Activated naive CD8-positive, alpha-beta T cell (primary cell): Measurements from ENCODE around the gene CLEC16A.

Experiments used
- H3K27ac Mint-ChIP-seq: one replicate; pipeline ENCODE4 v1.8.0; 2021; ENCODE audit warnings: mixed read lengths
- H3K27me3 Mint-ChIP-seq: one replicate; pipeline ENCODE4 v1.8.0; 2021; ENCODE audit warnings: mixed read lengths
- H3K36me3 Mint-ChIP-seq: one replicate; pipeline ENCODE4 v1.8.0; 2021; ENCODE audit warnings: mixed read lengths
- H3K4me1 Mint-ChIP-seq: one replicate; pipeline ENCODE4 v1.8.0; 2021; ENCODE audit warnings: low read depth, mixed read lengths
- H3K4me3 Mint-ChIP-seq: one replicate; pipeline ENCODE4 v1.8.0; 2021; ENCODE audit warnings: mild to moderate bottlenecking, mixed read lengths
- H3K9me3 Mint-ChIP-seq: one replicate; pipeline ENCODE4 v1.8.0; 2021; ENCODE audit warnings: low read depth, mixed read lengths

CLEC16A gene

DNA sequence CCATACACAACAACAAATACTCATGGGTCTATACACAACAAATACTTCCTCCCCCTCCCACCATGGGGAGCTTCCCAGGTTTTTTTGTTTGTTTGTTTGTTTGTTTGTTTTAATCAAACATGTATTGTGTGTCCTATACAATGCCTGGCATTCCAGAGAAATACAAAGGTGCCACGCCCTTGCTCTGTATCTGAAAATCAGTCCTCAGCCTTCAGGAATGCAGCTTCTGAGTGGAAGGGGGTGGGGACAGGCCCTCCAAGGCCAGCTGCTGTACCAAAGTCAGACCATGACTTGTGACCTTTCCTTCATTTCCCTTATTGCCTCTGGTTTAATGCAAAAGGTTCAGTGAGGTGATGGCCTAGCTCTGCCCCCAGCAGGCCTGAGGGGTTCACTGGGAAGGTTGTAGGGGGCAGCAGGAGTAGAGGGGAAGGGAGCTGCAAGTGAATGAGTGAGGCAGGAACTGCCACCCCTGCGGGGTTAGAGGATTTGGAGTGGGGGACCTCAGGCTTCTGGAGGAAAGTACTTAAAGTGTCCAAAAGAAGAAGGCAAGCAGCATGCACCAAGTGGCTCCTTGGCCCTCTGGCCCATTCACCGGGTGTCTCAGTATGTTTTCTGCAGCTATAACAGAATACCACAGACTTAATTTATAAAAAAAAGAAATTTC is 105.2 kb downstream of the CLEC16A start:
- H3K9me3 Mint-ChIP-seq: no peaks in the 10 kb centered on the region
- H3K36me3 Mint-ChIP-seq: peaks cover 16% of the 10 kb centered on the region
- H3K27me3 Mint-ChIP-seq: no peaks in the 10 kb centered on the region
- H3K27ac Mint-ChIP-seq: no peak overlapping the region
- H3K4me1 Mint-ChIP-seq: peaks cover 47% of the 10 kb centered on the region
- no peak overlapping the region for H3K4me3 Mint-ChIP-seq

DNA sequence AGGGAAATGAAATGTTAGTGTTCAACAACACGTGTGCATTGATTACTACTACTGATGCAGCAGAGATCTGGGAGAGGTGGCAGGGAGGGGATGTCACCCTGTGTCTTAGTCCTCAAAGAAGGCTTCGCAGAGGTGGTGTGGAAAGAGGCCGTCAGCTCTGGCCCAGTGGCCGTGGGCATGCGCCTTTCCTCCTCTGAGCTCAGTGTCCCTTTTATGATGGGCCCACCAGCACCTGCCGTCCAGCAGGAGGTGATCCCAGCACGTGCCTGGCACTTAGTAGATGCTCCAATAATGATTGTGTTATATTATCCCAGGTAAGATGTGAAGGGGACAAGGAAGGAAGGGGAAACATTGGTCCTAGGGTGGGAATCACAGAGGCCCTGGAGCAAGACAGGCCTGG is 106.2 kb downstream of the CLEC16A start:
- no peaks in the 10 kb centered on the region for H3K9me3 Mint-ChIP-seq
- H3K4me3 Mint-ChIP-seq: peak overlapping the region; percentile 32
- H3K27me3 Mint-ChIP-seq: no peaks in the 10 kb centered on the region
- H3K36me3 Mint-ChIP-seq: peaks cover 18% of the 10 kb centered on the region
- peaks cover 53% of the 10 kb centered on the region for H3K4me1 Mint-ChIP-seq
- H3K27ac Mint-ChIP-seq: peak overlapping the region; percentile 61

DNA sequence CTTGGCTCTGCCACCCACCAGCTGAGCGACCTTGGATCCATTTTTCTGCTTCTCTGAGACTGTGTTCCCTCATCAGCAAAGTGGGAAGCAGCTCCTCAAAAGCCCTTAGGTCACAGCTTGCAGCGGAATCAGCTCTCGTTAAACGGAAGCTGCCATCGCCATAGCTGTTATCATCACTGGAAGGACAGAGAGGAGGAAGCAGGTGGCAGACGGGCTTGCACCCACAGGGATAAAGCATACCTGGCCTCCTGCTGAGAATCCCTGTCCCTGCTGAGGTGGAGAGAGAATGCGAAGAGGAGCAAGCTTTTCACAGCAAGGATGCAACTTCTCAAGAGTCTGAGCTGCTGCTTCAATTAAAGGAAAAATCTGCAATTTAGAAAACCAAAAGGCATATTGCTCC is 106.6 kb downstream of the CLEC16A start:
- Mint-ChIP-seq H3K27ac (peak overlapping the region; percentile 78), H3K36me3 (peaks cover 18% of the 10 kb centered on the region)

GRCh38 chr16:11051430-11051829 is 107.1 kb downstream of the CLEC16A start:
- H3K9me3 Mint-ChIP-seq: no peaks in the 10 kb centered on the region
- no peaks in the 10 kb centered on the region for H3K27me3 Mint-ChIP-seq
- H3K4me3 Mint-ChIP-seq: no peak overlapping the region
- H3K36me3 Mint-ChIP-seq: peaks cover 16% of the 10 kb centered on the region
- H3K4me1 Mint-ChIP-seq: peaks cover 56% of the 10 kb centered on the region
- peak overlapping the region; percentile 78 for H3K27ac Mint-ChIP-seq

More for the DNA sequence above, 106.6 kb downstream of the CLEC16A start:
- Mint-ChIP-seq H3K9me3 (no peaks in the 10 kb centered on the region), H3K27me3 (no peaks in the 10 kb centered on the region), H3K4me1 (peaks cover 57% of the 10 kb centered on the region), H3K4me3 (no peak overlapping the region)

DNA sequence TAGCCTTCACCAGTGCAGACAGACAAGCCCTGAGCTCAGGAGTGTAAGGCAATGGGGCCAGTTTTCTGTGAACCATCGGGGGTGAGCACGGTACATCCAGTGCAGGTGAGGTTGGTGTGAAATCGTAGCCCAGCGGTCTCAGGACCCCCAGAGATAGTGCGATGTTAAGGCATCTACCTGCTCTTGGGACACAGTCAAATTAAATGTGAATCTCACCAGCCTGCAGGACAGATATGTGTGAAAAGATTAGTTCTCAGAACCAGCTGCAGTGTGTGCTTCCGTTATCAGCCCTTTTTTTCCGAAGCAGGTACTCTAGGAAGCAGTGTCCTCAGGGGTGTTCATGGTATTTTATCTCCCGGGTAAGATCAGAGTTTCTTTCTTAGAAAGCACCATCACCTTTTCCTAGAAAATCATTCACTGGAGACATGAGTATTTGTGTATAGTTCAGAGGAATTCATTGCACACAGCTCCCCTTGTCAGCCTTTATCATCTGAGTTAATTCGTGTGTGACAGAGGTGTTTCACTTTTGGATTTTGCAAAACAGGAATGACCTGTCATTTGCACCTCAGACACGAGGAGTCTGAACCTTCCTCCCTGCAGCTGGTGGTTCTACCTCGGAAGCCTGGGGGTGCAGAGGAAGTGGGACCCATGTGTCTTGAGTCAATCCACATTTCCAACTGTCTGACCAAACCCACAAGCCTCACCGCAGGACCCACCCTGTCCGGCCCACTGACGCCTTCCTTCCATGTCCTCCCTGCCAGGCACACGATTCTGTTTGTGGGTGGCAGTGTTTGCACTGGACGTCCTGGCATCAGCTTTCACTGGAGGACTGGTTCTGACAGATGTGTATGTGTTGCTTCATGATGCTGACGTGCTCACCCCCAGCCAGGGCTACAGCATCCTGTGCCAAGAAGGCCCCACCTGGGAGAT is 107.8 kb downstream of the CLEC16A start:
- H3K9me3 Mint-ChIP-seq: no peaks in the 10 kb centered on the region
- no peaks in the 10 kb centered on the region for H3K27me3 Mint-ChIP-seq
- peaks cover 57% of the 10 kb centered on the region for H3K4me1 Mint-ChIP-seq
- peaks cover 17% of the 10 kb centered on the region for H3K36me3 Mint-ChIP-seq
- peak overlapping the region; percentile 78 for H3K27ac Mint-ChIP-seq
- peak overlapping the region; percentile 27 for H3K4me3 Mint-ChIP-seq

DNA sequence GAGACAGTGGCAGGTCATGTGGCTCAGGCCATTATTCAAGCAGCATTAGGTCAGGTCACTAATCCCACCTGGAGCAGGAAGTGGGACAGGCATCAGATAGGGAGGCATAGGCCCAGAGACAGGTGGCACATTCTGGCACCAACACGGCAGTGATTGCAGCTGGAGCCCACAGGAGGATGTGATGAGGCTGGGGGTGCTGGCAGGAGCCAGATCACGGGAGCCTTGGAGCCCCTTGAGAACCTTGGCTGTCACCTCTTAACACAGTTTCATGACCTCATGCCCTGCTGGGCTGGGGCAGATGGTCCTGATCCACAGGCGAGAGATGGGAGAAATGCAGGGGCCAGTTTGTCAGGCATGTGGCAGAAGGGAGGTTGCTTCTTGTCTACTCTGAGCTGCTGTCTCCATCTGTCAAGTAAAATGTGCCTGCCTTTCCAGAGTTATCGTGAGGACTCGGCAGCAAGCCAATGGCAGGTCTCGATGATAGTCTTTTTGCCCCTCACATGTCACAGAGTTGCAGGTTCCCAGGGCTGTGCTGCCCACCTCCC is 109.6 kb downstream of the CLEC16A start:
- Mint-ChIP-seq H3K27ac (peak overlapping the region; percentile 64), H3K9me3 (no peaks in the 10 kb centered on the region), H3K4me1 (peaks cover 54% of the 10 kb centered on the region), H3K4me3 (no peak overlapping the region), H3K36me3 (peaks cover 11% of the 10 kb centered on the region), H3K27me3 (no peaks in the 10 kb centered on the region)

DNA sequence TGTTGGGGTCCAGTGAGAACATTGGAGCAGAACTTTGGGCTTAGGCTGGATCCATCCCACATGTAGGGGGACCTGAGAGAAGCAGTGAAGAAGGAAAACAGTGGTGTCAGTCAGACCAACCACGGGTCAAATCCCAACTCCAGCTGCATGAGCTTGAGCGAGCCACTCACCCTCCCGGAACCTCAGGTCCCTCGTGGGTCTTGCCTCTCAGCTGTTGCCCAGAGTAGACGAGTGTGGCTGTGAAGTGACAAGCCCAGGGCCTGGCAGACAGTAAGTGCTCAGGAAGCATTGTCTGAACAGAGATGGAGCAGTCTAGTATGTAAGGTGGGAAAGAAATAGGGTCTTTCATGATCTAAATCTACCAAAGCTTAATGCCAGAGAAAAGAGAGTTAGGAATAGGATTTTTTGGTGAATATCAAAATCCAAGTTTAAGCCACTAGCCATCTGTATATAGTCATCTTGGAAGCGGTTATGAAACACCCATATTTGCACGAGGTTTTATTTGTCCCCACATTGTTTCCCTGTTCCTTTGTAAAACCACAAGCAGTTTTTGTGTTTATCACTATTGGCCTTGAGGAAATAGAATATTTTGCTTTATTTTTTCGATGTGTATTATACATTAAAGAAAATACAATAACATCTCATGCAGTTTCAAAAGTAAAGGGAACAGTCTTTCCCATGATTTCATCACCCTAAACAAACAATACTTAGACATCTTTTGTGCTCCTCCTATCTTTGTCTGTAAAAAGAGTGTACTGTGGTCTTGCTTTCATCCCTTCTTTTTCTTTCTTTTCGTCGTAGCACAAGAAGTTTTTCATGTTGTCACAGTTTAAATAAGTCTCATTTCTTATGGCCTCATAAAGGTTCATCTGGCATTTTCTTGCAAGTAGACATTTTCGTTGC is 112.0 kb downstream of the CLEC16A start:
- no peak overlapping the region for H3K27ac Mint-ChIP-seq
- H3K36me3 Mint-ChIP-seq: peaks cover 14% of the 10 kb centered on the region
- H3K9me3 Mint-ChIP-seq: no peaks in the 10 kb centered on the region
- peaks cover 39% of the 10 kb centered on the region for H3K4me1 Mint-ChIP-seq
- no peaks in the 10 kb centered on the region for H3K27me3 Mint-ChIP-seq
- no peak overlapping the region for H3K4me3 Mint-ChIP-seq

GRCh38 chr16:11056993-11057649 is 112.8 kb downstream of the CLEC16A start:
- peaks cover 31% of the 10 kb centered on the region for H3K4me1 Mint-ChIP-seq
- H3K27me3 Mint-ChIP-seq: no peaks in the 10 kb centered on the region
- no peak overlapping the region for H3K4me3 Mint-ChIP-seq
- H3K36me3 Mint-ChIP-seq: peaks cover 16% of the 10 kb centered on the region
- no peak overlapping the region for H3K27ac Mint-ChIP-seq
- no peaks in the 10 kb centered on the region for H3K9me3 Mint-ChIP-seq

DNA sequence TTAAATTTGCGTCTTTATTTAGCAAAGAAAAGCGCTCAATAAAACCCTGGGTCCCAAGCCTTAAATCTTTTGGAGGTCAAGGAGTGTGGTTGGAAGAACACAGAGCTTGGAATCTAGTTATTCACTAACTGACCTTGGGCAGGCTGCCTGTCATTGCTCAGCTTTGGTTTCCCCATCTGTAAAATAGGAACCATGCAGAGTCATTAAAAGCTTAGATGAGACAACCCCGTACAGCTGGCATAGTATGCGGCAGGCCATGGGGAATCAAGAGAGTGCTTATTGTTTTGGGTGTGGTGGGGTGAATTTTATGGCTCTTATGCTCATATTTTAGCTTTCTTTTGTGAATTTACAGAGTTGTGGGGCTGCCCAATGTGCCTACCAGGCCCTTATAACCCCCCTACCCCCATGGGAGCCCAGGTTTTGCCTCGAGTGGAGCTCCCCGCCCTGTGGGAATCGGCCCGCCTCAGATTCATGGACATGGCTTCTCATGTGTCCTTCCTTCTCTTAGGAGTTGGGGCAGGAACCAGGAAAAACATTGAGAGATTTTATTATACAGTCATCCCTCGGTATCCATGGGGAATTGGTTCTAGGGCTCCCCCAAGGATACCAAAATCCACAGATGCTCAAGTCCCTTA is 113.5 kb downstream of the CLEC16A start:
- Mint-ChIP-seq H3K36me3 (peaks cover 16% of the 10 kb centered on the region), H3K27ac (no peak overlapping the region), H3K27me3 (no peaks in the 10 kb centered on the region), H3K4me1 (peaks cover 24% of the 10 kb centered on the region), H3K4me3 (no peak overlapping the region), H3K9me3 (no peaks in the 10 kb centered on the region)

GRCh38 chr16:11058832-11059231 is 114.5 kb downstream of the CLEC16A start:
- peaks cover 16% of the 10 kb centered on the region for H3K36me3 Mint-ChIP-seq
- peaks cover 19% of the 10 kb centered on the region for H3K4me1 Mint-ChIP-seq
- H3K27ac Mint-ChIP-seq: no peak overlapping the region
- H3K27me3 Mint-ChIP-seq: no peaks in the 10 kb centered on the region
- H3K4me3 Mint-ChIP-seq: no peak overlapping the region
- no peaks in the 10 kb centered on the region for H3K9me3 Mint-ChIP-seq

GRCh38 chr16:11059588-11059987 is 115.2 kb downstream of the CLEC16A start:
- Mint-ChIP-seq H3K9me3 (no peaks in the 10 kb centered on the region), H3K4me1 (peaks cover 14% of the 10 kb centered on the region), H3K27me3 (no peaks in the 10 kb centered on the region), H3K36me3 (peaks cover 15% of the 10 kb centered on the region), H3K27ac (no peak overlapping the region), H3K4me3 (no peak overlapping the region)

DNA sequence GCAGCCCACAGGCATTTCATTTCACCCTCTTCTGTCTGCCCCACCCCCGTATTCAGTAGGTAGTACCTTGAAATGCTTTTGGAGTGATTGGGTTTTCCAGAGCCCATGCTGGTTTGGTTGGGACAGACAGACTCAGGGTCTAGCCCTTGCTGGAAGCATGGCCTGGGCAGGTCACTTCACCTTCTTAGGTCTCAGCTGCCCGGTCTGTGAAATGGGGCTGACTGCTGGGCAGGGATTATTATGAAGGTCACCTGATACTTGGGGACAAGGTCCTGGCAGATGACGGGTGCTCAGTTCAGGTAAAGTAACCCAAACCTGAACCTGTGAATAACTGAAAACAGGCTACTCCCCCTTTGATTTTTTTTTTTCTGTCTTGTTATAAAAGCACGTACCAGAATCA is 116.0 kb downstream of the CLEC16A start:
- Mint-ChIP-seq H3K9me3 (no peaks in the 10 kb centered on the region), H3K36me3 (peaks cover 17% of the 10 kb centered on the region), H3K4me3 (no peak overlapping the region), H3K4me1 (peaks cover 9% of the 10 kb centered on the region), H3K27me3 (no peaks in the 10 kb centered on the region), H3K27ac (no peak overlapping the region)

DNA sequence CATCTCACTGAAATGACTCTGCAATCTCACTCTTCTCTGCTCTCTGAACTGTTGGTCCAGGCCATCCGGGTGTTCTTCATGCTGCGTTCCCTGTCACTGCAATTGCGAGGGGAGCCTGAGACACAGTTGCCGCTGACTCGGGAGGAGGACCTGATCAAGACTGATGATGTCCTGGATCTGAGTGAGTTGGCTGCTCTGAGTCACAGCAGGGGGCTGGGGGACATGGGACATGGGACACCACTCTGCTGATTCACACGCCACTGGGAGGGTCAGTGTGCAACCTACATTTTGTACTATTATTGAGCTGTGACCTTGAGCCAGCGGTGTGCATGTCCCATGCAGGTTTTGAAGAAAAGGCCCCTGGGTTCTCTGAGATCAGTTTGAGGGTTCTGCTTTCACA is 116.5 kb downstream of the CLEC16A start:
- Mint-ChIP-seq H3K27ac (no peak overlapping the region), H3K4me3 (no peak overlapping the region), H3K27me3 (no peaks in the 10 kb centered on the region), H3K36me3 (peaks cover 17% of the 10 kb centered on the region), H3K4me1 (peaks cover 5% of the 10 kb centered on the region), H3K9me3 (no peaks in the 10 kb centered on the region)
